Measurements from ENCODE around the gene FLT4.
"Not testable (repeated sequence)": the region's sequence is repeated elsewhere in the genome, so short reads cannot be mapped to it uniquely, and the experiment has no call there.

Gene FLT4

DNA sequence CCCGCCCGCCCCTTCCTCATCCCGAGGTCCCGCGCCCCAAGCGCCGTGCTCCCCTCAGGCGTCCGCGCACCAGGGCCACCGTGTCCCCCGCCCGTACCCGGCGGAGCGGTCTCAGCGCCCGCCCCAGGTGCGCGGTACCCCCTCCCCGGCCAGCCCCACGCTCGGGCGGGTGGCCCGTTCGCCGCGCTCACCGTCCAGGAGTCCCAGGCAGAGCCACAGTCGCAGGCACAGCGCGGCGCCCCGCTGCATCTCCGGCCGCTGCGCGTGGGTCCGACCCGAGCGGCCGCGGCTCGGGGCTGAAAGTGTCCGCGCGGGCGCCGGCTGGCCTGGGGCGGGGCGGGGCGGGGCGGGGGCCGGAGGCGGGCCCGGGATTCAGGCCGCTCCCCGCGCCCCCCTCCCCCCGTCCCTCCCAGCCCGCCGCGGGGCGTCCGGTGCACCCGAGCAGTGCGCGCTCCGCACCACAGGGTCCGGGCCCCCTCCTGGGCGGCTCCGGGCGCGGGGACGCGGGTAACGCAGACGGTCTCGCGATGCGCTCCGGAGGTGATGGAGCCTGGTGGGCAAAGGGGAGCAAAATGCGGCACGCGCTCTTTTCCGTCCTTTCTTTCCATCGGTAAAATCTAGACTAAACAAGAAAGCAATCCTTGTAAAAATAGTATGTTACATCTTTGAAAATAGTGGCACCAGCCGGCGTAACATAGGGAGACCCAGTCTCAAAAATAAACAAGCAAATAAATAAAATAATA, at the start of gene FLT4:
FLT4 (minus strand) TSS at position 304 of the 743 bp plus-strand sequence; CDS start at position 249, 55 bp downstream.
- DNase-seq (ENCODE audit: low spot score) = no peak

GRCh38 chr5:180699042-180699441, 49.6 kb upstream of the FLT4 start:
- no peak for DNase-seq (ENCODE audit: low spot score)

DNA sequence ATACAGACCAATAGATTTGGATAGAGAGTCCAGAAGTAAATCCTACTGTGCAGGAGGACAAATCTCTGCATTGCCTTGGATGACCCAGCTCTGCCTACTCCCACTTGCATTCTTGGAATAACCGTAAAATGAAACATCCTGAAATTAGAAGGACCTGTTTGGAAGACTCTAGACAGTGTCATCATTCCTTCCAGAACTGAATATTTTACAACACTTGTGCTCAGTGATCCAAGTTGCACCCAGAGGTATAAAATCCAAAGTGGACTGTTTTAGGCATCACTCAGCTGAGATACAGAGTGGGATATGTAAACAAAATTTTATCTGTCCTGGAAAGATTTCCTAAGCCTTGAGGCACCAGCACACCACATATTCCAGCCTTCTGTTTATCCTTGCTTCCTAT, 46.7 kb upstream of the FLT4 start:
- no peak for DNase-seq (ENCODE audit: low spot score)

GRCh38 chr5:180692429-180692828, 43.0 kb upstream of the FLT4 start:
- no peak for DNase-seq (ENCODE audit: low spot score)

DNA sequence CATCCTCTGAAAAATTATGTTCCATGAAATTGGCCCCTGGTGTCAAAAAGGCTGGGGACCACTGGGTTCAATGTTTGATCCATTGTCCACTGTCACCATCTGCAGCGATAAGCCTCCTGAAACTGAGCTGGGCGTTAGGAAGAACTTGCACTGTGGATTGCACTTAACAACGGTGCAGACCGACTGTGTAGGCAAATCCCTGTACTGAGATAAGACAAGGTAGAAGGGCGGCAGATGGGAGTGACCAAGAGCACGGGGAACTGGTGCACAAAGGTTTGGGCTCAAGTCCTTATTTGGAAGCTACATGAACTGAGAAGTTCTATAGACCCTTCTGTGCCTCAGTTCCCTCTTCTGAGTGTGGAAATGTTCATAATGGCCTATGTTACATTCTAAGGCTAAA, 41.6 kb upstream of the FLT4 start:
- no peak for DNase-seq (ENCODE audit: low spot score)

- no peak for DNase-seq (ENCODE audit: low spot score)
Observed at GRCh38 chr5:180690562-180690961, 41.2 kb upstream of the FLT4 start.

- DNase-seq (ENCODE audit: low spot score) = no peak
Observed at GRCh38 chr5:180689775-180690174, 40.4 kb upstream of the FLT4 start.

- DNase-seq (ENCODE audit: low spot score) = peak; percentile 49
Observed at GRCh38 chr5:180689071-180689694, 39.8 kb upstream of the FLT4 start.

DNA sequence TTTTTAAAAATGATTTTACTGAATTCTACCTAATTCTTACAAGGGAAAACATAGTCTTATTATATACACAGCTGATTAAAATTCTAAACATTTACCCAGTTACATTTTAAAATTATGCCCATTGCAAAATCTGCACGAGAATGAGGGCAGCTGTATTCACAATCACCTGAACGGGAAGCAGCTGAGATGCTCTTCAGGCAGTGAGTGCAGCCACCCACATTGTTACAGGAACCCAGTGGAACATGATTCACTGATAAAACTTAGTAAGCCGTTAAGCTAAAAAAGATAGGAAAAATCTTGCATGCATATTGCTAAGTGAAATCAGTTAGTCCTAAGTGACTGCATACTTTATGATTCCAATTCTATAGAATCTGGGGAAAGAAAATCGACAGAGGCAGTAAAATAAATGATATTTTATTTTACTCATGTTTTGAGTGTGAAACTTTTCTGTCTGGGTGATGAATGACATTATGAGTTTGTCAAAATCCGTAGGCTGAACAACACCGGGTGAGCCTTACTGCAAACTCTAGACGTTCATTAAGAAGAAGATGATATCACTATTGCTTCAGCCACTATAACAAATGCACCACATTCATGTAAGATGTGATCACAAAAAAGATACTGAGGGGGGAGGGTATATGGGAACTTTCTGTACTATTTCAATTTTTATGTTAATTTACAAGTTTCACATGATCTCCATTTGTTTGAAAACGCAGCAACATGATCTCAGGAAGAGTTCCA, 39.1 kb upstream of the FLT4 start:
- no peak for DNase-seq (ENCODE audit: low spot score)

- DNase-seq (ENCODE audit: low spot score) = not testable (repeated sequence)
Observed at GRCh38 chr5:180686799-180687198, 37.4 kb upstream of the FLT4 start.

DNA sequence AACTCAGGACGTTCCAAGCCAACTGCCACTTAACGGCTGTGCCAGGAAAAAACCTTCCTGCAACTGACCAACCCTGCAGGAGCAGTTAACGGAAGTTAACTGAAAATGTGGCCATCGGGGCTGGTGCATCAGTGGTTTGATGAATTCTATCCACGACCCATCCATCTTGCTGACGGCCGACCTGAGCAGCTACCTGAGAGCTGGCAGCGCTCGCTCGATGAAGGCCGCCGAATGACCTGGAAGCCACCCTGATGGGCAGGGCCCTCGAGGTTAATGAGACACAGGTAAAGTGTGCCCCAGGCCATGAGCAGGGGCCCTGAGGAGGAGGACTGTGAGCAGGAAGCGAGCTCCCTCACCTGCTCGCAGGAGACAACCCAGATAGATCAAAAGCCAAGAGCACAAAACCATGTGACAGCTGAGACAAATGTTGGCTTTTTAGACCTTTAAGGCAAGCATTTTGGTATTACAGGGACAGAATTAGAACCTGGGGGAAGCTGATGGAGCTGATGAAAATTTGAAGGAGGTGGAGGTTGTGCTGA, 35.3 kb upstream of the FLT4 start:
- no peak for DNase-seq (ENCODE audit: low spot score)

DNA sequence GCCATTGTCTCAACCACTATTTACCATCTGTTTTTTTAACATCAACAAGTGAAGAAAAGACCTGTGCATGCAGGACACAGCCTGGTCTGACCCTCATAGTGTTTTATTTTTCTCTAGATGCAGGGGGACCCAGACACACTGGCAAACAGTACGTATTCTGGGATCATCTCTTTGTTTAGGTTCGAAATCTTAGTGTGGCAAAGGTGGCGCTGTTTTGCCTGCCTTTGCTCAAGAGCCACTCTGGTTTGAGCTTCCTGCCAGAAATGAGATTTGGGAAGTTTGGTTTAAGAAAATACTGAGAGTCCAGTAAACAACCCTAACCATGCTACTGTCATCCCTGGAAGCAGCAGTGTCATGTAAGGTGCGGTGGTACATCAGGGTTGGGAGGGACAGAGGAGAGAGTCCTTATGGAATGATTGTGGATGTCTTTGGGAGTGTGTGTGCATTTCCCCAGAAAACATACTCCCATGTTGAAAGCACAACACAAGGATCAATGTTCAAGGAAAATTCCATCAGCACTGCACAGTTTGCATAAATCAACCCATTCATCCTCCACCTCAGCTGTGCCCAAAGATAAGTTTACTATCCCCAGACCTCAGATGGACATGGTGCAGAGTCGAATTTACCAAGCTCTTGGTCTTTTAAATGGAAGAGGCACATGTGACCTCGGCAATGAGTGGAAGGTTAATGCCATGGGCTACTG, 34.0 kb upstream of the FLT4 start:
- no peak for DNase-seq (ENCODE audit: low spot score)

- DNase-seq (ENCODE audit: low spot score) = no peak
Observed at GRCh38 chr5:180682560-180682959, 33.2 kb upstream of the FLT4 start.

GRCh38 chr5:180682008-180682407, 32.6 kb upstream of the FLT4 start:
- DNase-seq (ENCODE audit: low spot score) = not testable (repeated sequence)

- not testable (repeated sequence) for DNase-seq (ENCODE audit: low spot score)
Observed at GRCh38 chr5:180678319-180678718, 28.9 kb upstream of the FLT4 start.

DNA sequence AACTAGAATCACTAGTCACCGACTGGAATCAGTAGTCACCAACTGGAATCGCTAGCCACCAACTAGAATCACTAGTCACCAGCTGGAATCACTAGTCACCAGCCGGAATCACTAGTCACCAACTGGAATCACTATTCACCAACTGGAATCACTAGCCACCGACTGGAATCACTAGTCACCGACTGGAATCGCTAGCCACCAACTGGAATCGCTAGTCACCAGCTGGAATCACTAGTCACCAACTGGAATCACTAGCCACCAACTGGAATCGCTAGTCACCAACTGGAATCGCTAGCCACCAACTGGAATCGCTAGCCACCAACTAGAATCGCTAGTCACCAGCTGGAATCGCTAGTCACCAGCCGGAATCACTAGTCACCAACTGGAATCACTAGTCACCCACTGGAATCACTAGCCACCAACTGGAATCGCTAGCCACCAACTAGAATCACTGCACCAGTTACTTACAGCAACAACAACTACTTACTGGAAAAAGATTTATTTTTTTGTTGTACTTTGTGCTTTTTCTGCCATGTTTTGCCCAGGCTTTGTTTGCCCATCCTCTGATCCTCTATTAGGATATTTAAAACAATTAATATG, 25.7 kb upstream of the FLT4 start:
- DNase-seq (ENCODE audit: low spot score) = no peak

DNA sequence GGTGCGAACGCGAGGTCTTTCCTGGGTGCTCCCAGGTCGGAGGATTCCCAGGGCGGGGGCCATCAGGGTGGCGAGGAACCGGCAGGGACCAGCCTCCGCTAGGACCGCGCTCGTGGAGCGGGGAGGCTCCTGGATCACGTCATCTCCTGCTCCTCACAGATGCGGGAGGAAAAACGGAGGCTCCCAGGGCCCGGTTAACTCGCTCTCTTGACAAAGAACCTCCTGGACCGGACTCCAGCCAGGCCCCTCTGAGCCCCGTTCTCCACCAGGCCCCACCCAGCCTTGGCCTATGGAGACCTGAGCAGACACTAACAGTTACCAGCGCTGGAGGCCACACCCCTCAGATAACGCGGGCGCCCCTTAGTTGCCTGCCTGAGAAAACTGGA, 24.7 kb upstream of the FLT4 start:
- DNase-seq (ENCODE audit: low spot score) = not testable (repeated sequence)

DNA sequence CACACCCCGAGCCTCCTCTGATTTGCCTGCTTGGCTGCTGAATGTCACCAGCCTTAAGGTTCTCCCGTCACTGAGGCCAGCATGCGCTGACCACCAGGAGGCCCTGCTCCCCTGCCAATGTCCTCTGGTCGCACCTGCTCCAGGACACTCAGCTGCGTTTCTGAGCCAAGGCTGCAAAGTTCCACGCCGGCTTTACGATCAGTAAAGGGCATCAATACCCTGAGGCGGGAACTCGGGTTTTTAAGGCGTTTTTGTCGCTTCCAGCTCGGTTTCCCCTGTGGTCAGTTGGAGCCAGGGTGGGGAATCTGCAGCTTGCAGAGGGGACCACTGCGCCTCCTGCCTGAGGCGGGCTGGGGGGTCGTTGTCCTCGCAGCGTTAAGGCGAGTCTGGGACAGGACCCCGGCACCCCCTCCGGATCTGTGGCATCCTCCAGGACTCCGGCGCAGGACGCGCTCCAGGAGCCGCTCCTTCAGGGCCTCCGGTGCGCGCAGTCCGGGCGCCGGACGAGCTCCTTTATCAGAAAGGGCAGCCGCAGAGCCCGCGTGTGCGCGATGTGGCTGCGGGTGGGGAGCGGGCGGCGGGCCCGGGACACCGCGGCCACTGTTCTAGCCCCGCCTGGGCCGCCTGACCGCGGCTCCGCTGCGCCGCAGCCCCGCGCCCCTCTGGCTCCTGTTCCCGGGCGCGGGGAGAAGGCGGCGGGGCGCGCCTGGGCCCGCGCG, 24.1 kb upstream of the FLT4 start:
- DNase-seq (ENCODE audit: low spot score) = no peak

DNA sequence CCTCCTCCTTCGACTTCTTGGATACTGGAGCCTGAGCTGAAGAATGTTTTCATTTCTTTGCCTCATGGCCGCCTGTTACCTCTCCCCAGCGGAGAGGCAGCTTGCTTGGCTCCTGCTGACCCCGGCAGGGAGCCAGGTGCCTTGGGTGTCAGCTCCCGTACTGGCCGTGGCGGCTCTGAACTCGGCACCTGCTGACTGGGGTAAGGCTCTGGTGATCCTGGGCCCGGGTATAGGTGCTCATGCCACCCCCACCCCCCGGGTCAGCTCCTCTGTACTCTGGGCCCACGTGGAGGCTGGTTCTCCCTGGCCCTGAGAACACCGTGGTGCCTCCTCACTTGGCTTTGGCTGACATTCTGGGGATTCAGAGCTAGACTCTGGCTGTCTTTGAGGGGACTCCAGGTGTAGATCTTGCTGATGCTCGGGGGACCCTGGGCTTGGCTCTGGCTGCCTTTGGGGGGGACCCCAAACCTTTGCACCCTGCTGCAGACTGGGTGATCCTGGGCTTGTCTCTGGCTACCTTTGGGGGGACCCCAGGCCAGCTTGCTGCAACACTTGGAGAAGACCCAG, 22.6 kb upstream of the FLT4 start:
- DNase-seq (ENCODE audit: low spot score) = not testable (repeated sequence)

DNA sequence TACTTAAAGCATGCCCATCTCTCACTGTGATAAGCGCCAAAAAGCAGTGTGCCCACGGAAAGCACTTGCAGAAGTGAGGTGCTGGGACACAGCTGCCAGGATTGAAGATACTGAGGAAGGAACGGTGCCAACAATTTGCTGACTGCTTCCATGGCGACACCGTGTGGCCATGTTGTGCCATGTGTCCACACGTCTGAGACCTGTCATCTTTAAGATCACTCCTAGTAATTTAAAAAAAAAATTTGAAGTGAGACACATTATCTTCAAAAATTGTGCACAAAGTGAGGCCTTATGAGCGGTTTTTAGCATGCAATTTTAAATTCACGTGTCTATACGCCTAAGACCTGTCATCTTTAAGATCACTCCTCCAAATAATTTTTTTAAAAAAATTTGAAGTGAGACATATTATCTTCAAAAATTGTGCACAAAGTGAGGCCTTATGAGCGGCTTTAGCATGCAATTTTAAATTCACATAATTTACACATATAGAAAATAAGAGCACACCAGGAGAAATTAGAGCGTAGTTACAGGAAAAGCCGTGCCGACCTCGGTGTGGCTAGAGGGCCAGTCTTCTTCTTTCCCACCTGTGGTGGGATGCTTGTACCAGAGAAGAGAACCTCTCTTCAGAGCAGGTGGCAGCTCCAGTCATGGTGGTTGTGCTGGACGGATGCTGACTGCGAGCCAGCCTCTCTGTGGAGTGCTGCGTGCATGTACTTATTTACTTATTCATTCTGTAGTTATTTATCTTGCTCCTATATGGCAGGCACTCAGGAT, 21.4 kb upstream of the FLT4 start:
- peak; percentile 36 for DNase-seq (ENCODE audit: low spot score)
